GM12878 (cell line): ENCODE measurements around the gene MAPT.

Source experiments
- EZH2 ChIP-seq: IDR thresholded peaks from 2 replicates; pipeline ENCODE4 v1.6.1; 2012; ENCODE audit warnings: low read depth, mild to moderate bottlenecking, control low read depth, inconsistent platforms, low read length, borderline replicate concordance; ENCODE audit not compliant: control insufficient read depth
- POLR2A ChIP-seq: IDR thresholded peaks from 2 replicates; pipeline ENCODE4 v1.6.1; 2011; ENCODE audit warnings: low read depth, mild to moderate bottlenecking, low read length

GRCh38 chr17:45847747-45848146, 46.6 kb upstream of the MAPT start:
- TF ChIP-seq POLR2A: no peak
- no peak for TF ChIP-seq EZH2
